GM08714 (cell line): ENCODE data around the gene RALGAPB.
"Not testable (repeated sequence)": the region's sequence is repeated elsewhere in the genome, so short reads cannot be mapped to it uniquely, and the experiment has no call there.

Experiments
- H3K4me3 ChIP-seq: fragments of 200-500 bp; sonication (Bioruptor generic); 2 replicates; pipeline ENCODE4 v1.5.1; 2014; ENCODE audit warnings: mild to moderate bottlenecking, low read length, inconsistent platforms
- ZNF274 ChIP-seq: IDR thresholded peaks from 2 replicates; pipeline ENCODE4 v1.6.1; 2012; ENCODE audit warnings: mild to moderate bottlenecking, low read depth, low read length

The RALGAPB gene

GRCh38 chr20:38472513-38473366, at the start of gene RALGAPB:
Gene RALGAPB (plus strand): TSS chr20:38472843. CDS start chr20:38488433, 15,590 bp downstream.
- peak within 1 kb of the TSS; percentile 95 for H3K4me3 ChIP-seq
- no peak for TF ChIP-seq ZNF274

GRCh38 chr20:38423541-38423940, 49.1 kb upstream of the RALGAPB start:
- no peak overlapping the region for H3K4me3 ChIP-seq
- no peak for TF ChIP-seq ZNF274

- no peak for TF ChIP-seq ZNF274
- H3K4me3 ChIP-seq, result no peak overlapping the region
Observed at GRCh38 chr20:38424401-38424800, 48.2 kb upstream of the RALGAPB start.

- TF ChIP-seq ZNF274, result no peak
- H3K4me3 ChIP-seq, result no peak overlapping the region
Observed at GRCh38 chr20:38426006-38426897, 46.4 kb upstream of the RALGAPB start.

- H3K4me3 ChIP-seq, result no peak overlapping the region
- no peak for TF ChIP-seq ZNF274
Observed at GRCh38 chr20:38427655-38428023, 45.0 kb upstream of the RALGAPB start.

- H3K4me3 ChIP-seq, result no peak overlapping the region
- TF ChIP-seq ZNF274, result no peak
Observed at GRCh38 chr20:38428800-38429199, 43.8 kb upstream of the RALGAPB start.

- H3K4me3 ChIP-seq, result no peak overlapping the region
- no peak for TF ChIP-seq ZNF274
Observed at GRCh38 chr20:38429301-38429700, 43.3 kb upstream of the RALGAPB start.

- no peak overlapping the region for H3K4me3 ChIP-seq
- TF ChIP-seq ZNF274, result no peak
Observed at GRCh38 chr20:38430679-38431325, 41.8 kb upstream of the RALGAPB start.

- no peak overlapping the region; the same call in 1 of the 2 replicates for H3K4me3 ChIP-seq
- no peak for TF ChIP-seq ZNF274
Observed at GRCh38 chr20:38432292-38432691, 40.4 kb upstream of the RALGAPB start.

- H3K4me3 ChIP-seq, result not testable (repeated sequence)
Observed at GRCh38 chr20:38432870-38433269, 39.8 kb upstream of the RALGAPB start.

- TF ChIP-seq ZNF274, result no peak
Observed at GRCh38 chr20:38433304-38433972, 39.2 kb upstream of the RALGAPB start.

GRCh38 chr20:38434301-38434741, 38.3 kb upstream of the RALGAPB start:
- TF ChIP-seq ZNF274, result no peak
- peak overlapping the region; percentile 88 for H3K4me3 ChIP-seq

More at GRCh38 chr20:38433304-38433972, 39.2 kb upstream of the RALGAPB start:
- peak overlapping the region; percentile 88 for H3K4me3 ChIP-seq

GRCh38 chr20:38434770-38435554, 37.7 kb upstream of the RALGAPB start, which contains the start of gene SNHG17:
Gene SNHG17 (minus strand): TSS chr20:38435328.
- peak within 1 kb of the TSS; percentile 88 for H3K4me3 ChIP-seq
- TF ChIP-seq ZNF274, result no peak
